Epidermal melanocyte (primary cell): ENCODE results near the gene ADARB2.
"Not testable (repeated sequence)": the region's sequence is repeated elsewhere in the genome, so short reads cannot be mapped to it uniquely, and the experiment has no call there.

Source experiments
- DNase-seq: peaks from one replicate; pipeline ENCODE4 v3.0.0; 2011; ENCODE audit warnings: low spot score; ENCODE audit not compliant: insufficient read length

ADARB2 gene

DNA sequence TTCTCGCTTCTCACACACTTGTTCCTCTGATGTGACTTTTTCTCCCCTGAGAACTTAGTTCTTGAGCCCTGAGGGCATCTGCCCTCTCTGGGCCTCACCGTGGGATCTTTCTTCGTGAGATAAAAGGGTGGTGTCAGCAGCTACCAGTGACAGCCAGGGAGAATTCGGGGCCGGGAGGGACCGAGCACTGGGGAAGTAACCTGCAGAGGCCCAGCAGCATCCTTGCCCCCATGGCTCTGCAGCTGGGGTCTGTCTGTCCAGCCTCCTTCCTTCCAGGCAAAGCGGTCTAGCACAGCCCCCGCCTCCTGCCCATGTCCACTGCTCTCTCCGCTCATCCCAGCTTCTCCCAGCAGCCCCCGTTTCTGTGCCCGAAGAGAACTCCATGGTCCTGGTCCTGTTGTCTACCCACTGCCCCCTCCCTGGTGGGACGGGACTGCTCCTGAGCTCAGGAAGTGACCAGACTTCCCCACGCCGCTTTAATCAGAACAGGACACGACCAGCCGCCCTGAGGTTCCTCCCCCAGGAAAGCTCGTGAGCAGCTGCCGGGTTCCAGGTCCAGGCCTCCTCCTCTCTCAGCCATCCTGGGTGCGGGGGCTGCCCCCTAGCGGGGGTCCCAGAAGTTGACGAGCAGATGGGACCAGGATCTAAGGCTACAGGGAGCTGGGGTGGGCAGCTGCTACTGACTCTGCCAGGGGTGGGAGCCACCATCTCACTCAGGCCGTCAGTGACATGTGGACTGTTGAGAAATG is 493.7 kb downstream of the ADARB2 start:
- DNase-seq = no peak

DNA sequence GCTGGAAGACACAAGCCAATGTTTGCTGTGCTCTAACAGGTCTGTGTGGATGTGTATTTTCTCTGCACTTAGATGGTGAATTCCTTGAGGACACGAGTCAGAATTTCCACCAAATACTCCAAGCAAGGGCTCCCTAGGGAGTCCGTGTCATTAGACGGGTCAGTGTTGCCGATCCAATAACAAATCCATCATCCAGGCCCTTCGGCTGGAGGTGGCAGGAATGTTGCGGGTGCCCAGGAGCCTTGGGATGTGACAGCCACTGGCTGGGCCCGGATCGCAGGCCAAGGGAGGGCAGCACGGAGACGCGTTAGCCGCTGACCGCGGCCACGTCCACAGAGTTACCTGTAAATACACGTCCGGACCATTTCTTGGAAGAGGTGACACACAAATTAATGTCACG is 494.4 kb downstream of the ADARB2 start:
- no peak for DNase-seq

DNA sequence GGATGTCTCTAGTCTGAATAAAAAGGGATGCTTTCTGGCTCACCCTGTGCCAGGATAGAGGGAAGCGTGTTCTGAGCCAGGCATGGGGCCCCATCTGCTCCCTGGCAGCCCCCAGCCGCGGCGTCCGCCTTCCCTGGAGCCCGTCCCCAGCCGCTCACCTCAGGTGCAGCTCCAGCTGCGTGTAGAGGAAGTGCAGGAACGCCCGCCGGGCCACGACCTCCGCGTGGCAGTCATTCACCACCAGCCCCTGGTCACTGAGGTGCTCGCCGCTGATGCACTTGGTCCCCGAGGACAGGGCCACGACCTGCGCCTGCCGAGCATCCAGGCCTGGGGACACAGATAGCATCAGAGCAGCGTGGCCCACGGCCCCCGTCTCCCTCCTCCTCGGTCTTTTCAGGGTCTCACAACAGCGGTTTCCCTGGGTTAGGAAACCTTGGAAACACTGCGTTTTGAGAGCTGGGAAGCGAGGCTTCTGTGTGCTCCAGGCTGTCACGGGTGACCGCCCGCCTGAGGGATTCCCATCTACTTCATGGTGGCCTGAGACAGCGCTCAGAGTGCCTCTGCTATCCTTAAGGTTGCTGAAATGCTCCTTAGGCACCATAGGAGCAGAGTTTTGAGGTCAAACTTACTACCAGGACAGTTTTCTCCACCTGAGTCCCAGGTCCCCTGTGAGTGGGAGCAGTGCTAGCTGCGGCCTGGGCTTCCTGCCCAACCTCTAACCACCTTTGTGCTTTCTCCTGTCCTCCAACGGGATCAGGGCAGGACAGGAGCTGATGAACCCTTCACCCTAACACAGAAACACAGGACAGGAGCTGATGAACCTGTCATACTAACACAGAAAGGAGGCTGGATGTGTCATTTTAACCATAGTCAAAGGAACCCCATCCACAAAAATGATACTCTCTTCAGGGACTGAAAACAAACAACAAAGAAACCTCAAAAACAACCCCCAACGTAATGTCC is 495.1 kb downstream of the ADARB2 start:
- no peak for DNase-seq

DNA sequence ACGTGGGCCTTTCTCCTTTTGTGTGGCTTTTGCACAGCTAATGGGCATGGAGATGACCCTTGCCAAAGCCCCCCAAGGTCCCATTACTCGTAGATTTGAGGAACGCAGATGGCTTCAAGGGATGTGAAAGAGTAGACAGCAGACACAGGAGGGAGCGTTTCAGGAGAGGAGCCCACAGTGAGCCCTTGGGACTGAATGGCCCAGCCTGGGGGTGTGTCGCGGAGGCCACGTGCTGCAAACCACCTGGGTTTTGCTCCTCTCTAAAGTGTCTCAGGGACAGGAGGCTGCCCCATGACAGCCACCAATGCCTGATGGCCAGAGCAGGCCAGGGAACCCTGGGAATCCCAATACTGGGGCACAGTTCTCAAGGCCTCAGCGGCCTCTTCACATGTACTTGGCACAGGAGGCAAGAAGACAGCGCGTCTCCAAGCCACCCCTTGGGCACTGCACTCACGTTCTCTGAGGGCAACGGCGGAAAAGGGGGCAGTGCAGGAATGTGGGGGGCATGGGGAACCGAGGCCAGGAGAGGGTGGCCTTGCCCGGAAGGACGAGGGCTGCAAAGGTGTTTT is 495.9 kb downstream of the ADARB2 start:
- no peak for DNase-seq

DNA sequence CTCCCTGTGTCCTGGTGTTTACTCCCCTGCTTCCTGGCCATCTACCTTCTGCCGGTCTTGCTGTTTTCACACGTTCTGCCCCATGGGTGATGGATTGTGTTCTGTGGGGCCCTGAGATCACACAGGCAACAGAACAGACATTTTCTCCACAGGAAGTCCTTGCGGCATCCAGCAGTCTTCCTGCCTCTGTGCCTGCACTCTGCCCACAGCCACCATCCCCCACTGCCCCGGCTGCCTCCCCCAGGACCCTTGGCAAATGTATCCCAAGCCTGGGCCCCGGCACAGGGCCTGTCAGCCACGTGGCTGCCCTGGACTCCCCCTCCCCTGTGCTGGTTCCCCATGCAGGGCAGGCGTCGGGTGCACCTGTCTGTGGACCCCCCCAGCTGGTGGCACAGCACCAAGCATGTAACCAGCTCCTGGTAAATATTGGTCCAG is 497.0 kb downstream of the ADARB2 start:
- no peak for DNase-seq

DNA sequence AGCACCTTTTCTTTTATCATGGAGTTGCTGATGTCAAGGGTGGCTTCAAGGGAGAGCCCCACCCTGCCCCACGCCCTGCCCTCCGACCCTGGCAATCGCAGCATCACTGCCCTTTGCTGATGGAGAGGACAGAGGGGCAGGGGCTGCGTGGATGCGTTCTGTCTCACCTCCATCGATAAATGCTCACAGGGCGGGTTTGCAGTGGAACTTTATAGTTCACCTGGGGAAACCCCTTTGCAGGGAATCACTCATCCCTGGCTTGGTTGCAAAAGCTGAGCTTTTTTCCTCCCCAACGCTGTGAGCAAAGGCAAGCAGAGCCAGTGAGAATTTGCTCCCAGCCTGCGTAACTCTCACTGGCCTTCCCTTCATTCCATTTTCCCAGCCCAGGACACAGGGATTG is 504.3 kb downstream of the ADARB2 start:
- DNase-seq = no peak

DNA sequence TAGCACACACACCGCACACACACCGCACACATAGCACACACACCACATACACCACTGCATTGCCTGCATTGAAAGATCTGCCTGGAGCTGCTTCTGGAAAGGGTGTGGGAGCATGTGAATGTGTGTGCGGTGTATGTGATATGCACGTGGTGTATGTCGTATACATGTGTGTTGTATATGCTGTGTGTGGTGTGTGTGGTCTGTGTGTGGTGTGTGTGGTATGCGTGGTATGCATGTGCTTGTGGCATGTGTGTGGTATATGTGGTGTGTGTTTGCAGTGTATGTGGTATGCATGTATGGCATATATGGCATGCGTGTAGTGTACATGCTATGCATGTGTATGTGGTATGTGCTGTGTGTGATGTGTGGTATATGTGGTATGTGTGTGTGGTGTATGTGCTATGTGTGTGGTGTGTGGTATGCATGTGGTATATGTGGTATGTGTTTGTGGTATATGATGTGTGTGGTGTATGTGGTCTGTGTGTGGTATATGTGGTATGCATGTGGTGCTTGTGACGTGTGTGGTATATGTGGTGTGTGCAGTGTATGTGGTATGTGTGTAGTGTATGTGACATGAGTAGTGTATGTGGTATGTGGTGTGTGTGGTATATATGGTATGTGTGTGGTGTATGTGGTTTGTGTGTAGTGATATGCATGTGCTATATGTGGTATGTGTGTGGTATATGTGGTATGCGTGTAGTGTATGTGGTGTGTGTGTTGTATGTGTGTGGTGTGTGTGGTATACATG is 505.0 kb downstream of the ADARB2 start:
- no peak for DNase-seq

DNA sequence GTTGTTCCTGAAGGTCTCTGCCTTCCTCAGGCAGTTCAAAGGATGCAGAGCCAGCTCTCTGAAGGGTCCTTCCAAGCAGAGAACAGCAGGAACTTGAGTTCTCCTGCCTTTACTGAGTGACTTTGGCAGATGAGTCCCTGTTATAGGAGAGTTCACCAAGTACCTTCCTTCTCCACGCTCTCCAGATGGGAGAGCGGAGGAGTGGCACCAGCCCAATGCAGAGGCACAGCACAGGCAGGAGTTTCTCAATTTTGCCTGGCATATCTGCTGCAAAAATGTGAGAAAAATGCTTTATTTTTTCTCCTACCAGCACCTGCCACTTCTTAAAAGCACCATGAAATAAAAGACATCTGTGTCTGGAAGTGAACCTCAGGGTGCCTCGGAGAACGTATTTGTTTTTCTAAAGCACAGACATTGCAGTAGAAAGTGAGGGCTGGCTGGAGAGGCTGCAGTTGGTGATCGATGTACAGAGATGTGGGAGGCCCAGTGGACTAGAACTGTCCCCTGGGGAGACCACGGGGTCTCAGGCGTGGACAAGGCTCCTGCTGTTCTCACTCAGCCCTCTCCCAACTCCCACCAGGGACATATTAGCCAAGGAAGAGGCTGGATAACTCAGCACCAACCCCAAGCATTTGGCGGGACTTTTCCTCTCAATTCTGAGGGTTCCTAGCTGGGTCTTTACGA is 506.6 kb downstream of the ADARB2 start:
- no peak for DNase-seq

DNA sequence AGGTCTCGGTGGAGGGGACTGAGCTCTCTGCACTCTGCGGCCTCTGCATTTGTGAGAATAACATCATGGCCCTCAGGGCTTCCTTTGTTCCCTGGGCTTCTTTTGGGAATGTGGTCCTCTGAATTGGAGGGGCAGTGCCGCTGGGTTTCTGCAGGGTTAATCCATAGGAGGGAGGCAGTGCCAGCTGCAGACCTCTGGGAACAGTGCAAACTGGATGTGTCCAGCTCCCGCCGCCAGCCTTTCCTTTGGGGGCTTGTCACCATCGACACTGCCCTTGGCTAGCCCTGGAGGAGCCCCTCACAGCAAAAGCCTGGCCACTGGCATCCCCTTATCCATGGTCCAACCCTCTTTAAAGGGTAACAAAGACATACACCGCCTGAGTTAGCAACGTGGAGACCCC is 507.2 kb downstream of the ADARB2 start:
- no peak for DNase-seq

DNA sequence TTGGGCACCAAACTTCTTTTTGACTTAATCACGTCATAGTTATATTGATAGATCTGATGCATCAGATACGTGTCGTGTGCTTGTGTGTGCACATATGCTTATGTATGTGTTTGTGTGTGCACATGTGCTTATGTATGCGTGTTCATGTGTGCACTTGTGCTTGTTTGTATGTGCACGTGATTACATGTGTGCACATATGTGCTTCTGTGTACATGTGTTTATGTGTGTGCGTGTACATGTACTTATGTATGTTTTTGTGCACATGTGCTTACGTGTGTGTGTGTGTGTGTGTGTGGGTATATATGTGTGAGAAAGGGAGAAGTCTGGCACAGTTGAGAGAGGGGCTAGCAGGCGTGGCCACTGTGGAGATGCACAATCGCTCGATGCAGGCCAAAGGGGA is 507.8 kb downstream of the ADARB2 start:
- no peak for DNase-seq

DNA sequence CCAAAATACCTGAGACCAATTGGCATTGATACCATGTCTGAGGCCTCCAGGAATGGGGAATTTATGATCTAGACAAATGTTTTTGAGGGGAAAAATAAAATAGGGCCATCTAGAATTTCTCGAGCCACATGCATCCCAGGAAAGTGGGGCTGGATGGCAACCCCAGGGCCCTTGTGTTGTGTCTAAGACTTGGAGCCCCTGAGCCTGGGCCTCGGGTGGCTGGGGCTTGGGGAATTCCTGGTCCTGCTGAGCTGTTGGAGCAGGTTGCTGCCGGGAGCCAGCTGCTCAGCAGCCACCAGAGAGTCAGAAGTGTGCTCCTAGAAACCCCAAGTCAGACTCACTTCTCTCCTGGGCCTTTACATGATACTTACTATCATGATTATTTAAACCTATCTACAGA is 508.2 kb downstream of the ADARB2 start:
- DNase-seq = no peak

DNA sequence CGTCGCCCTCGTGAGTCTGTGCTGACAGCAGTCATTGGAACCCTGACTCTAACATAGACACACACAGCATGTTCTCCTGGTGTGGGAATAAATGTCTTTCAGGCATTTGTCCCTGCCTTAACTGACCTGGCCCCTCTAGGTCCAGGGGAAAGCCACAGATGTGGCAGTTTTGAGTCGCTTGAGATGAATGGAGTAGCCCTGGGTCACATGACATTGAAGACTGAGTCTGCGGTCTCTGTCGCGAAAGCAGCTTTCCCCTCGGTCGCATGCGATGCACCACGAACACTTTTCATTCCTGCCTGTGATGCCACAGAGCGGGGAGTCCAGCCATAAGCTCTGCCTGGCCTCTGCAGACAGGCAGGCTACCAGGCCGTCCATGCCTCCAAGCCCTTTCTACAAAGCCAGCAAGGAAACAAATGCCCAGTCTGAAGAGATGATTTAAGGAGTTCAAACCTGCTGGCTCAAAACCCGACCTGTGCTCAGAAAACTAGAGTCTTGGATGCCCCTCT is 508.8 kb downstream of the ADARB2 start:
- no peak for DNase-seq

DNA sequence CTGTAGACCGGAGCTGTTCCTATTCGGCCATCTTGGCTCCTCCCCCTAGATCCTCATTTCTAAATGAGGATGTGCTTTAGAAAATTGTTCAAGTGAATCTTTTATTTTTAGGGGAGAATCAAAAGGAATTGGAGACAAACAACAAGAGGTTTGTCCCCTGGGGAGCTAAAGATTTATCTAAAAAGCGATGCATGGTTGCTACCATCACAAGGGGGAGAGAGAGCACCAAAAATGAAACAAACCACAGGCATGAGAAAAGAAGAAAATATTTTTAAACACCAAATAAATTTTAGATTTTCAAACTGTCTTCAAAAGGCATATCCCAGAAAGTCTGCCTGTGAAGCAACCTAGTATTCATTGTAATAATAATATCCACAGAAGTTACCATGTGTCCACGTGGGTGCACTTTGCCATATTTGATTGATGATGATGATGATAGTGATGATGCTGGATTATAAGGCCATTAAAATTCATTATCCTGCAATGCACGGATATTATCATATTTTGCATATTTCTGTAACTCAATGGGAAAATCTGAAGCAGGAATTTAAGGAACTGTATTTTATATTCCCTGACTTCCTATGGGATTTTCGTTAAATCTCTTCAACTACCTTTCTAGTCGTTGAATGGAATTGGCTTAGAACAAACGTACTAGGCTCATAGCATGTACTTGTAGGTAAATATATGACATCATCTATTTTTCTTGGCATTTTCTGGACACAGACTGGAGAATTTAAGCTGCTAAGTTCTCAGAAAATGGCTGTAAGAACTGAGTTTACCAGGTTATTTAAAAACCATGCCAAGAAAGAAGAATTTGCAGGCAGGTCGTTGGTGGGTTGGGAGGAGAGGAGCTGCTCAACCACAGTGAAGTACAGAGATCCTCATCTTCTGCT is 509.6 kb downstream of the ADARB2 start:
- DNase-seq = no peak

DNA sequence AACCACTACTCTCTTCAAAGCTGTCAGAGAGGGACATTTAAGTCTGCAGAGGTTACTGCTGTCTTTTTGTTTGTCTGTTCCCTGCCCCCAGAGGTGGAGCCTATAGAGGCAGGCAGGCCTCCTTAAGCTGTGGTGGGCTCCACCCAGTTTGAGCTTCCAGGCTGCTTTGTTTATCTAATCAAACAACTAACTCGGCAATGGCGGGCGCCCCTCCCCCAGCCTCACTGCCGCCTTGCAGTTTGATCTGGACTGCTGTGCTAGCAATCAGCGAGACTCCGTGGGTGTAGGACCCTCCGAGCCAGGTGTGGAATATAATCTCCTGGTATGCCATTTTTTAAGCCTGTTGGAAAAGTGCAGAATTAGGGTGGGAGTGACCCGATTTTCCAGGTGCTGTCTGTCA is 510.4 kb downstream of the ADARB2 start:
- DNase-seq = not testable (repeated sequence)

DNA sequence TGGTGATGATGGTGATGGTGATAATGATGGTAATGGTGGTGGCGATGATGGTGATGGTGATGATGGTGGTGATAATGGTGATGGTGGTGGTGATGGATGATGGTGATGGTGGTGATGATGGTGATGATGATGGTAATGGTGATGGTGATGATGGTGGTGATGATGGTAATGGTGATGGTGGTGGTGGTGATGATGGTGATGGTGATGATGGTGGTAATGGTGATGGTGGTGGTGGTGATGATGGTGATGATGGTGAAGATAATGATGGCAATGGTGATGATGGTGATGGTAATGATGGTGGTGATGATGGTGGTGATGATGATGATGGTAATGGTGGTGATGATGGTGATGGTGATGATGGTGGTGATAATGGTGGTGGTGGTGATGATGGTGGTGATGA is 517.5 kb downstream of the ADARB2 start:
- DNase-seq = not testable (repeated sequence)

DNA sequence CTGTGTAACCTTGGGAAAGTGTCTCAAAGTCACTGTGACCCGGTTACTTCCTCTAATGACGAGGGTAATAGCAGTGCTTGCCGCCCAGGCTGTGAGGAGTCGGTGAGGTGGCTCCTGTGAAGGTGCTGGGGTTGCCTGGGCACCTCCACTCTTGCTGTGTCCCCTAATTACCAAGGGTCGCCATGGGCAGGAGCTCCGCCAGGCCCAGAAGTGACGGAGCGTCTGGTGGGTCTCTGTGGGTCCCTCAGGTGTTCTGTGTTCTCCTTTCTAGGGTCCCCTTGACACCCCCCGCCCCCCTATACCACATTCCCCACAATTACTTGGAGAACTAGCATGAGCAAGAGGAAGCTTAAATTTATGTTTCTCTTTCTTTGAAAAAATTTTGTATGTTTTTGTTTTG is 519.7 kb downstream of the ADARB2 start:
- no peak for DNase-seq

DNA sequence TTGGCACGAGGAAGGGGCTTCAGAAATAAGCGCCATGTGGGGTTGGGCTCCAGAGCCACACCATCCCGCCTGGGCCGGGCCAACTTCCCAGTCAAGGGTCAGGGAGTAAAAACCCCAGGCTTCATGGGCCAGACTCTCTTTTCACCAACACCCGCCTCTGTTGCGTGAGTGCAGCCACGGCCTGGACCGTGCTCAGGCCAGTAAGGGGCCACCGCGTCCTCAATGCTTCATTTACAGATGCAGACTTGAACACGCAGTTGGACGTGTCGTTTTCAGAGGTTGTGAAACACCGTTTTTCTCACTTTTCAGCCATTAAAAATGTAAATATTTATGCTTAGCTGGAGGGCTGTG is 520.1 kb downstream of the ADARB2 start:
- DNase-seq = no peak

DNA sequence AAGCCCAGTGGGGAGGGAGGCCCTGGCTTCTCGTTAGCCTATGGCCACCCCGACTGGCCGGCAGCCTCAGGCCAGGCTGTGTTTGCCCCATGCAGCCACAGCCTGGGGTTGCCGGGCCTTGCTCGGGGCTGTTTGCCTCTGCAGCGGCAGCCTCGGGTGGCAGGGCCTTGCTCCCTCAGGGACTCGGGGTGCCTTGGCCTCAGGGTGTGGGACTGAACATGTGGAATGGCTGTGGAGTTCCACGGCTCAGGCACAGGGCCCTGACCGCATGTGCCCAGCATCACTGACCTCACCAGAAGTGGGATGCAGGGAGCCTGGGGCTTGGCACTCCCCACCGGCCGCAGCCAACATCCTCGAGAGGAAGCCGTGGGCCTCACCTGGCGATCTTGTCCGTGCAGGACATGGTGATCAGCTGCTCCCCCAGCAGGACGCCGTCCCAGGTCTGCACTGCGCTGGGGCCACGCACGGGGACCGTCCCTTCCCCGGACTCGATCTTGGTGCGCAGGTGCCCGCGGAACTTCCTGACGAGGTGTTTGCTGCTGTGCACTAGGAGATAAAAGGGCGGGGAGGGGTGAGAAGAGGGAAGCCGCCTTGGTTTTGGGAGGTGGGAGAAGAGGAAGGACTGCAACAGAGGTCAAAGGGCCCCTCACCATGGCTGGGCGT is 520.6 kb downstream of the ADARB2 start:
- DNase-seq = no peak

DNA sequence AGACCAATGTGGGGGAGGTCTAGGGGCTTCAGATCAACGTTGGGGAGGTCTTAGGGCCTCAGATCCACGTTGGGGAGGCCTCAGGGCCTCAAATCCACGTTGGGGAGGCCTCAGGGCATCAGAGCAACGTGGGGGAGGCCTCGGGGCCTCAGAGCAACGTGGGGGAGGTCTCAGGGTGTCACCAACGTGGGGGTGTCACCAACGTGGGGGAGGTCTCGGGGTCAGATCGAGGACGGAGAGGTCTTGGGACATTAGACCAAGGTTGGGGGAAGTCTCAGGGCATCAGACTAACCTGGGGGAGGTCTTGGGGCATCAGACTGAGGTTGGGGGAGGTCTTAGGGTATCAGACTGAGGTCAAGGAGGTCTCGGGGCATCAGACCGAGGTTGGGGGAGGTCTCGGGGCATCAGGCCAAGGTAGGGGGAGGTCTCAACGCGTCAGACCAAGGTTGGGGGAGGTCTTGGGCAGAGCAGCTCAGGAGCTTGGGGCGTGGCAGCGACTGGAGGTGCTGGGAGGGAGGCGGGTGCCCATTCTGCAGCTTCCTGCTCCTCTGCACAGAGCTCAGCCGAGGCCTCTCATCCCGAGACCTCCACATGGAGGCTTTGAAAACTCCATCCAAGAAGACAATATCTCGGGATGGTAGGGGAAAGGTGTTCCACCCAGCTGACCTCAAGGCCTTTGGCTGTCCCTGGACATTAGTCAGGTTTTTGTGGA is 521.3 kb downstream of the ADARB2 start:
- DNase-seq = no peak
